ENCODE results near the gene TJP1. TPM values are rescaled to one million over a fixed set of nuclear protein-coding genes. Genes with fewer than 3 reads are reported as not detected.
"Not testable (repeated sequence)": the region's sequence is repeated elsewhere in the genome, so short reads cannot be mapped to it uniquely, and the experiment has no call there.

TJP1 gene
- total RNA-seq, 1 donor from 2014 or later, result not detected

DNA sequence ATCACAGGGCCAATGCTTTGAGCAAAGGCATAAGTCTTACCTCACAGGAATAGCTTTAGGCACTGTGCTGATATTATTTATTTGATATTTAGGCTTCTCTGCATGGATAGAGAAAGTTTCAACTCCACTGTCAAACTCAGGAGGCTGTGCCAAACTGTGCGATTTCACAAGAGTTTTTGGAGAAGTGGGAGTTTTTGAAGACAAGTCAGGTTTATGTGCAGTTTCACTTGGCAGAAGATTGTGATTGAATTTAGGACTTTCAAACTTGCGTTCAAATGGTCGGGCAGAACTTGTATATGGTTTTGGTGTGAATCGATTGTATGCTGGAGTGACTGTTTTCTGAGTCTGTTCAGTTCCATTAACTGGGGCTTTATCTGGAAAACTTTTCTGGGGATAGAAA, 113.7 kb downstream of the TJP1 start:
- intact Hi-C loops (cut with micrococcal nuclease), result no loop called here

DNA sequence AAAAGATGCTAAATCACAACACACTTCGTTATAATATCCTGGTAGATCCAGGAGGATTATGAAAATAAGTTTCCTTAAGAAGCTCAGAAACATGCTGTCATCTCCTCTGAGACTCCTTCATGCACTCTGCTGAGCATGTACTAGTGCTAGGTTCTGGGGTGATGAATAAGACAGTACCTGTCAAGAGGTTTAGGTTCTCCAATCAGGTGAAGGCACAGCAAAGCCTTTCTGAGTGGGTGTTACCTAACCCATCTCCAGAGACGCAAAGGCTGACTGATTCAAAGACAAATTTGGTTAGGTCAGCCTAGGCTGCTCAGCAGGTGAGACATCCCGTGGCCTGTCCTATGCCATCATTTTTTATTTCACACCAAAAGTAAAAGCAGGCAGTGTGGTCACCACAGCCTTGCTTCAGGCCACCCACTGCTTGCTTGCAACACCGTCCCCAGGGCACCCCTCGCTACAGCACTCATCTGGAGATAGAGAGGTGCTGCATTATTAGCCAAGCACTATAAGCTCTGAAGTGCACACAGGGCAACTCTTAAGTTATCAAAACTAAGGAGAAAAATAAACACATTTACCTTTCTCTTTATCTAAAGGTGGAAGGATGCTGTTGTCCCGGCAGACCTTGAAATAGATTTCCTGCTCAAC, 117.2 kb downstream of the TJP1 start:
- intact Hi-C loops (cut with micrococcal nuclease), result no loop called here

DNA sequence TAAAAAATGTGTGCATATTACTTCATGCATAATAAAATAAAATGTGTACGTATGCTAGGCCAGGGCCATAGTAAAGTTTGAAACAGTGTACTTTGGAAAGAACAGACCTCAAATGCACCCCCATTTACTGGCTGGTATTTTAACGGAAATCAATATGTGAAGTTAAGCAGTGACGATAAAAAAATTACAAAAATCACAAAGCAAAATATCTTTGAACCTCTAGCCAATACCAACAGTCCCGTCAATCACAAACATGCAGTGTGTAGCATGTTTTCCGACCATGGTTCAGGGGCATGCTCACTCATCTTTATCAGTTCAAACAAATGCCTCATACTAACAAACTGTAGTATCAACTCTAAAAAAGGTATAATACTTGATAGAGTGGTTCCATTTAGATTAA, 121.1 kb downstream of the TJP1 start:
- intact Hi-C loops (cut with micrococcal nuclease), result no loop called here

DNA sequence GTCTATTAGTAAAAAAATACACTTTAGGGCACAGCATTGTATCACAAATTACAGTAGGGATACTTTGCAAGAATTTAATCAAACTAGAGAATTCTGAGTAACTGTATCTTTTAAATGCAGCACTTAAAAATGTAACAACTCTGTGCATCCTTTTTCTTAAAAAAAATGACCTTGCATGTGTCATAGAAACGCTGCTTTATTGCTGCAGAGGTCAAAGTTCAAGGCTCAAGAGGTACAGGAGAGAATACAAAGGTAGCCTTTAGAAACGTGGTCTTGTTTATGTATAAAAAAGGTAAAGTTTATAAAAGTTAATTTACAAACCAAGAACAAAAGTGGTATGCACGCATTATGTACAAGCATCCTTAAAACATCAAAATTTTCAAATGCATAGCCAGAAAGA, 122.0 kb downstream of the TJP1 start:
- intact Hi-C loops (cut with micrococcal nuclease), result no loop called here

DNA sequence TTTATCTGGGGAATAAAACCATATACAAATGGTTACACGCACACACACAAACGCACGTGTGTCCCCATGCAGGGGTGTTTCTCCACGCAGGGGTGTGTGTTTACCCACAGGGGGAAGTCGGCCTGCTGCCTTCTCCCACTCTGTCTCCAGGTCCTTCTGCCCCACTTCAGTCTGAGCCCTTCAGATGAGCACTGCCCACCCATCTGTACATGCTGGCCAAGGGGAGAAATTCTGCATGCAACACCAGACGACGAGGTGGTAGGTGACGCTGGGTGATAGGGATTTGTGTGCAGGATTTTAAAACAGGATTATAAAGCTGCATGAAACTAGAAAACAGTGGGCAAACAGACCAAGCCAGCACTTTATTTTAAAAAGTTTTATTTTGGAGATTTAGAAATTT, 122.5 kb downstream of the TJP1 start:
- intact Hi-C loops (cut with micrococcal nuclease), result no loop called here

DNA sequence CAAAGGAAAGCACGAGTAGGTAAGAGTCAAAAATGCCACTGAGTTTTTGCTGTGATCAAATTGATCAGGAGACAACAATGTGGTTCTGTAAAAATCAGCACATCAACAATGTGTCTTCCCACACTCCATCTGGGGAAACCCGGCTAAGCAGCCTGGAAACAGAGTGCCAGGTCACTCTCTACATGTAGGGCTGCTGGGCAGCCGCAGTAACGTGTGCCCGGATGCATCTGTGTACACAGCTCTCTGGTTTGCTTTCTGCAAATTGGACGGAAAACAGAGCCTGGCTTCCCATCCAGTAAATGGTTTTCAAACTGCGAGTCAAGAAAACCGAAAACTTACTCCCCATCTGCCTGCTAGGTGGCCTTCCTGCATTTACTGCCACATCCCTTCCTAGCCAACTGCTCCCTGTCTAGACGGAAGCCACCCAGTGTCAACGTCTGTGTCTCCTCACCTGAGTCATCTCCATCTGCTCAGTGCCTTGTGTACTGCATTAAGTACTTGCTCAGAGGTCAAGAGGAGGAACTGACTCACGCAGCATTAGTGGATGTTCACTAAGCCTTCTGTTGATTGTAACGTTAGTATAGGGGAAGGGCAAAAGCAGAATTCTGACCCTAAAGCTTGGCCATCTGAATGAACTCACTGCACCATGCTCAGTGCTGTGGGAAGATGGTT, 124.1 kb downstream of the TJP1 start:
- intact Hi-C loops (cut with micrococcal nuclease), result no loop called here

DNA sequence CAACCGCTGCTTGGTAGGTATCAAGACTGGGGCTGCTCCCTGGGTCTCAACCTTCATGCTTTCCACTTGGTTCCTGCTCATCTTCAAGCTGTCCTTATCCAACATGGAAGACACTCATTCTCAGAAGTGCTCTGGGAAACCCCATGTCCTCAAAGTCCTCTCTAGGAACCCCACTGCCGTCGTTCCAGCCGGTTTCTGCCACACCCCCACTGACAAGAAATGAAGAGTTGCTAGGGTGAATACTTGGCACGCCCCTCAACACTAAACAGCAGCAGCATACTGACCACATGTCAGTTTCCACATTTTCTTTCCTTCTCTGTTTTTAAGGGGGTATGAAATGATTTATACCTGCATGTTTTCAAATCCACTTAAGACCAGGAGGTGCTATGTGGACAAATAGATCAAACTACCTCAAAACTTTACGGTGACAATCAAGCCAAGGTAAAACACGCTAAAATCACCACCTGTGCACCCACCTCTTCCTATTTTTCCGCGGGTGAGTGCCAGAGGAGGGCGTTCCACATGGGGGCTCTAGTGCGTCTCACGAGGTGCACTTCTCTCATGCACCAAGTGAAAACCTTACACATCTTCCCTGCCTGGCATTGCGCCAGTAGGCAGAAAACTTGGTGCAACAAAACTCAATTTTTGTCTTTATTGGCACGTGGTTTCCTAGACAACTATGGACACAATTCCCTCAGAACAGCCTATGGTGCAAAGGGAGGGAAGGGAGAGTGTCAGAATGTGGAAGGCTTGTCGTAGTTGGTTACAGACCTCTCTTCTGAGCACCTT, 125.1 kb downstream of the TJP1 start:
- intact Hi-C loops (cut with micrococcal nuclease), result no loop called here

DNA sequence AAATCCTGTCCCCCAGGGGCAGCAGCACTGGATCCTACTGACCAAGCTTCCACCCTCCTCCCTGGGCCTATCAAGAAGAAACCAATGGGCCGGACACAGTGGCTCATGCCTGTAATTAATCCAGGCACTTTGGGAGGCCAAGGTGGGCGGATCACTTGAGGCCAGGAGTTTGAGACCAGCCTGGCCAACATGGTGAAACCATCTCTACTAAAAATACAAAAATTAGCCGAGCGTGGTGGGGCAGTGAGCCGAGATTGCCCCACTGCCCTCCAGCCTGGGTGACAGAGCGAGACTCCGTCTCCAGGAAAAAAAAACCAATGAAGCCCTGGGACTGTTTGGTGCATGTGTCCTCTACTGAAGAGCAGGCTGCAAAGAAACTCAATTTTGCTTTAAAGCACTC, 125.8 kb downstream of the TJP1 start:
- intact Hi-C loops (cut with micrococcal nuclease), result not testable (repeated sequence)

DNA sequence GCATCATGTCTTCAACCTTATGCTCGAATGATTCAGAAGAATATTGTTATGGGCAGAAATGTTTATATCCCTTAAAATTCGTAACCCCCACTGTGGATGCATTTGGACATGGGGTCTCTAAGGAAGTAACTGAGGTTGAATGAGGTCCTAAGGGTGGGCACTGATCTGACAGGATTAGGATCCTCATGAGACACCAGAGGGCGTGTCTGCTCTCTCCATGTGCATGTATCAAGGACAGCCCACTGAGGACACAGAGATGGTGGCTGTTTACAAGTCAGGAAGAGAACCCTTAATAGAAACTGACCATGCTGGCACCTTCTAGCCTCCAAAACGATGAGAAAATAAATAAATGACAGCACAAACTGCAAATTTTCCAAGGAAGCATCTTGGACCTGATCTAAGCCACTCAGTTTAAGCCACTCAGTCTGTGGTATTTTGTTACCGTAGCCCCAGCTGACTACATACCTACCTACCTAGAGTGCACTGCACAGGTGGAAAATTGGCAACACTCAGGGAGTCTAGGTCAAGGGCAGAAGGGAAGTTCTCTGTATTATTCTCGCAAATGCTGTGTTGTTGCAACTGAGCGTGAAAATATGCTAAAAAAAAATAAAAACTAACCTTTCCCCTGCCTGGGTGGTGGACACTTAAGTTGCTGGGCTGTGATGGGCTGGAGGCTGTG, 126.6 kb downstream of the TJP1 start:
- intact Hi-C loops (cut with micrococcal nuclease), result no loop called here

DNA sequence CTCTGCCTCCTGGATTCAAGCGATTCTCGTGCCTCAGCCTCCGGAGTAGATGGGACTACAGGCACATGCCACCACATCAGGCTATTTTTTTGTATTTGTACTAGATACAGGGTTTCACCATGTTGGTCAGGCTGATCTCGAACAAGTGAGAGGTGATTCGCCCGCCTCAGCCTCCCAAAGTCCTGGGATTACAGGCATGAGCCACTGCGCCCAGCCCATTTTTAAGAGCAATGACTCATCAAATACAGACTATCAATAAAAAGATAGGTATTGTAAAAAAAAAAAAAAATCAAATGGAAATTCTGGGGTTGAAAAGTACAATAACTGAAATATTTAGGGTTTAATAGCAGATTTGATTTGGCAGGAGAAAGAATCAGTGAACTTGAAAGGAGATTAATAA, 129.0 kb downstream of the TJP1 start:
- intact Hi-C loops (cut with micrococcal nuclease), result no loop called here

DNA sequence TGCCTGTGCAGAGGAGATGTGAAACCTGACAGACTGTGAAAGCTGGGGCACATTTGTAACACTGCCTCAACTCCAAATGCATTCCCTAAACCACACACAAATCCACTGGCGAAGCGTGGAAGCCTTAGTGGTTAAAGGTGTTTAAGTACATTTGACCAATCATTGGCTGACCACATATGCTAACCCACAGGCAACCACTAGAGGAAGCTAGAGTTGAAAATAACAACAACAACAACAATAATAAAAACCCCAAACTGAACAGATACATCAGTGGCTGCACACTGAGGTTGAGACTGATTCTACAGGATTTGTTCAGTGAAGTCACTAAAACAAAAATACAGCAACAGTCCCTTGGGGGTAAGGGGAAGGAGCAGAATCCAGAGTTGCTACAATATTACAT, 129.7 kb downstream of the TJP1 start:
- intact Hi-C loops (cut with micrococcal nuclease), result no loop called here

DNA sequence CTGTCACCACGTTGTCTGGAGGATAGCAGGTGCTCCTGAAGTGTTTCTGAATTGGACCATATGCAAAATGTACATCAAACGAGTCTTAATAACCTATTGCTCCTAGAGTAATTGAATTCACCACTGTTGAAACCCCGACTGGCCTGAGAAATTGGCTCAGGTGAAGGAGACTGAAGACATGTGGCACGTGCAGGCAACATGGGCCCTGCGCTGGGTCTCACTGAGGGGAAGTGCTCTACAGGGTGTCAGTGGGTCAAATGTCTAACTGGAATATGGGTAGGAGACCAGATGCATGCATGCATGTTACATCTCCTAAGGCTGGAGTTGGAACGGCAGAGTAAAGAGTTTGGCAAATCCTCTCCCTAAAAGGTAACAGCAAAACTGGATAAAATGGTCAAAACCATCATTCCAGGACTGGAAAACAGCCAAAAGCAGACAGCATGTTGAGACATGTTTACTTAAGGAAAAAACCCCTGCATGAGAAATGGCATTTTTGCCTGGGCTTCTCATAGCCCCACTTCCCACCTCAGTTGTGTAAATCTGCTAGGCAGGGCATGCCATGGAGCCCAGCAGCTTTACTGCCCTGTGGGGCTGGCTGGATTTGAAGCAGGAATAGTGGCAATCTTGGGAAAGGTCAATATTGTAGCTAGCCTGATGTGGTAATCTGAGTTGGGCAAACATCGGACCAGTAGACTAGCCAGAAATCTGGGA, 131.3 kb downstream of the TJP1 start:
- intact Hi-C loops (cut with micrococcal nuclease), result no loop called here

DNA sequence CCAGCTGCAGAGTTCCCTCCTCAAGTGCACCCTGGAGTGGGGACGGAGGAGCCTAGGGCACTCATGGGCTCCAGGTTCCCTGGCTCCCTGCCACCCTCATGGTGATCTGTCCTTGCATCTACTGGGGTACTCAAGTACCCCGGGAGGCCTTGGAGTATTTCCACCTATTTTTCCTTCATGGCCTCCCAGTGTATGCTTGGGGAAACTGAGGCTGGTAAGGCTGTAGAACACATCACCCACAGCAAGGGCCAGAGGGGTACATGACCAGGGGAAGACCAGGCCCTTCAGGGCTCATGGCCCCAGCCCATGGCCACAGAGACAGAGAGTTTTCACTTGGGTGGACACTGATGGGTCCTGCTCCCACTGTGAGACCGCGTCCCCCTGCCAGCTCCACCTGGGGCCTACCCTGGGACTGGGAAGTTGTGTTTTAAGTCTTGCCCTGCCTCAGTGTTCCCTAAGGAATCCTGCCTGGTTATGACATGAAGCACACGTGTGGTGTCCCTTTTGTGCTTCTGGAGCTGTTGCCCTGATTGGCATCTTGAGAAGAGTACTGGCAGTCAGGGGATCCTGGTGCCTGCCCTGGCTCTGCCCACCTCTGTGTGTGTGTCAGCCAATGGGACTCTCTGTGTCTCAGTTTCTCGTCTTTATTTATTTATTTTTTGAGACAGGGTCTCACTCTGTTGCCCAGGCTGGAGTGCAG, 132.8 kb downstream of the TJP1 start:
- intact Hi-C loops (cut with micrococcal nuclease), result no loop called here

DNA sequence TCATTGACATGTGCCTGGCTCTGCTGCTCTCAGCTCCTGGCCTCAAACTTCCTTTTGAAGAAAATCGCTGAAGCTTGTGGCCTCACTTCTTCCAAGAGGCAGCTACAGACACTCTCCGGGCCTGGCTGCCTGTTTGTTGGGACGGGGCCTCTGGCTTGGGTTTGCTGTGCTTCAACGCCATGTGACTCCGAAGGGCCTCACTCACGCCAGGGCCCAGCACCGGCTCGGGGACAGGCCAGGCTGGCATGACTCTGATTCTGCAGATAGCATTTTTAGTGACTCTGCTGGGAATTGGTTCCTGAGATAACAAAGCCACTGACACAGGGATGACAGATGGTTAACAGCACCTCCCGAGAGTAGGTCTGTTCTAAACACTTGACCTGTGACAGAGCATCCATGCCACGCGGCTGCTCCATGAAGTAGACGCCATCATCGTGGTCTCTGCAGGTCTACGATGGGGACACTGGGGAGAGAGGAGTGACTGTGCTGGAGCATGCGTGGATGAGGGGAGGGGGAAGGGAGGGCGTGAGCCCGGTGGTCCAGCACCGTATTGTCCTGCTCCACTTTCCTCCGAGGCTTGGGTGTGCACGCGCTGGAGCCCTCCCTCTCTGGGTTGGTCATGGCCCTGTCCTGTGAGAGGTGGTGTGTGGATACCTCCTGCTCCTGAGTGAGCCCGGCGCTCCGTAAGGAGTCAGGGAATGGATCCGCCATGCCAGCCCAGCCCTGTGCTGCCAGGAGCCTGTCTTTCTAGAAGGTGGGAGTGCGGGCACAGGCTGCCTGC, 133.6 kb downstream of the TJP1 start:
- intact Hi-C loops (cut with micrococcal nuclease), result no loop called here

DNA sequence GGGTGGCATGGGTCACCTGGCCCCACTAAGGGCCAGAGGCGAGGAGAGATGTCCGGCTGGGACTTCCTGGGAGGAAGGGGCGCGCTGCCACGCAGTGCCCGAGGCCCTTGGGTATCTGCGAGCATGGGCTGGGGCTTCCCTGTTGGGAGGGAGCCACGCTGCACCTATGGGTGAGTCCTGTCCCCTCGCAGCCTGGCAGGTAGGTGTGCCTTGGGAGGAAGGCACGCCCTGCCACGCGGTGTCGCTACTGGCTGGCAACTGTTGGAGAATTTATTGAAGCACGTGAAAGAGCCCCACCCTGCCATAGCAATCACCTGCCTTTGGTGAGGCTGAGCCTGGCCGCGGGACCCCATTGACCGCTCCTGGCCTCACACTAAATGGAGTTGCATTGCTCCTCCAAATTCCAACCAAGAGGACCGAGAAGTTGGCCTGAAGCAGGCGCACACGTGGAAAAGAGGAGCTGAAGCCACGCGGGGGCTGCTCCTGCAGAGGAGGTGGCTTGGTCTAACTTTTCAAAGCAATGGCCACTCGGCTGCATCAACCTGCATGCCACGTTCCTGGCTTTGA, 134.2 kb downstream of the TJP1 start:
- intact Hi-C loops (cut with micrococcal nuclease), result no loop called here

DNA sequence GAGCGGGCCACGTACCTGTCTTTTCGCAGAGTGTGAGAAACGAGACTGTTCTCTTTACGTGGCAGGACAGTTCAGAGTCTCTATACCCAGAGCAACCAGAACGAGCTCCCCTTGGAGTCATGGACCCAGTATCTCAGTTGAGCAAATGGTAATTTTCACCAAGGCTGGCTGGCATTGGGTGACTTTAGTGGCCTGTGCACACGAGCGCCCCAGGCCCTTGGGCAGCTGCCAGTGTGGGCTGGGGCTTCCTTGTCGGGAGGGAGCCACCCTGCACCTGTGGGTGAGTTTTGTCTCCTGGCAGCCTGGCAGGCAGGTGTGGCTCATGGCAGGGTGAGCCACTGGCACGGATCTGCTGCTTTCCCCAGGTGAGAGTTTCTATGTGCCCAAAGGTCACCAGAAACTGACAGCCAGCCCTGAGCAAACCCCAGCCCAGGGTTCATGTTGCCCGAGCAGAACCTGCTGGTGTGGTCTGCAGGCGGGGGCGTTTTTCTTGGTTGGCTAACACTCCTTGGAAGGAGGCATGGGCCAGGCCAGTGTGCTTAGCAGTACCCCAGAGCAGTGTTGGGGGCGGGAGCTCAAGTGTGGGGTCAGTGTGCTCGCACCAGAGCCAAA, 135.0 kb downstream of the TJP1 start:
- intact Hi-C loops (cut with micrococcal nuclease), result no loop called here

DNA sequence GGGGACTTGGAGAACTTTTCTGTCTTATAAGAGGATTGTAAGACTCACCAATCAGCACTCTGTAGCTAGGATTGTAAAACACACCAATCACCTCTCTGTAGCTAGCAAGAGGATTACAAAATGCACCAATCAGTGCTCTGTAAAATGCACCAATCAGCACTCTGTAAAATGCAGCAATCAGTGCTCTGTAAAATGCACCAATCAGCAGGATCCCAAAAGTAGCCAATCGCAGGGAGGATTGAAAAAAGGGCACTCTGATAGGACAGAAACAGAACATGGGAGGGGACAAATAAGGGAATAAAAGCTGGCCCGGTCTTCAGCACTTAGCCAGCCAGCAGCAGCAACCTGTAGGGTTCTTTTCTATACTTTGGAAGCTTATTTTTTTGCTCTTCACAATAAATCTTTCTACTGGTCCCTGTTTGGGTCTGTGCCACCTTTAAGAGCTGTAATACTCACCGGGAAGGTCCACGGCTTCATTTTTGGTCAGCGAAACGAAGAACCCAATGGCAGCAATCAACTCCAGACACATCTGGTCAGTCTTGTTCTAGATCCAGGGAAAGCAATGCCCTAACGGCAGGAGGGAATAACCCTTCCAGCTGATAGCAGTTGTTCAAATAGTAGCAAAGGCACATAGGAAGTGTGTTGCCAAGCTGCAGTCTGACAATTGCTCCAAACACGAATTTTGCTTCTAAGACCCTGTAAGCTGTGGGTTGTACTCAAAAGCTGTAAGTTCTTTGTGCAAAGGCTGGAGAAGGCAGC, 135.6 kb downstream of the TJP1 start:
- intact Hi-C loops (cut with micrococcal nuclease), result no loop called here

DNA sequence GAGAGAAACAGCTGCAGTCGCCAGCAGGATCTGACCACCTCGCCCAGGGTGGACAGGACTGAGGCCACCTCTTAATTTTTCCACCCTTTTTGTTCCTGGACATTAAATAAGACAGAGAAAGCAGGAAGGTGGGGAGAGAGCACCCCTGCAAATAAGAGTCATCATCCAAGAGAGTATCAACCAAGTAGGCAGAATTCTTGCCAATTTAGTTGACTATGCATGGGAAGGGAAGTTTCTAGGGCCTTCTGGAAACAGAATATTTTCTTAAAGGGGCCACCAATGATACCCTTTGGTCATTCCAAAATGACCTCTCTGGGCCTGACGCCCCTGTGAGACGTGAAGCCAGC, 136.2 kb downstream of the TJP1 start:
- intact Hi-C loops (cut with micrococcal nuclease), result no loop called here

Data from T-helper 2 cell treated with Interferon-gamma antibody and Interleukin-4, amounts not matched to agents 100 ng/mL and 5 ng/mL, for 36 hours (primary cell).